ENCODE results near the gene ZNF414.
A peak's percentile ranks its signal among the peaks of the same experiment; 100 is the strongest.
"Not testable (repeated sequence)": the region's sequence is repeated elsewhere in the genome, so short reads cannot be mapped to it uniquely, and the experiment has no call there.

Gene ZNF414, protein sequence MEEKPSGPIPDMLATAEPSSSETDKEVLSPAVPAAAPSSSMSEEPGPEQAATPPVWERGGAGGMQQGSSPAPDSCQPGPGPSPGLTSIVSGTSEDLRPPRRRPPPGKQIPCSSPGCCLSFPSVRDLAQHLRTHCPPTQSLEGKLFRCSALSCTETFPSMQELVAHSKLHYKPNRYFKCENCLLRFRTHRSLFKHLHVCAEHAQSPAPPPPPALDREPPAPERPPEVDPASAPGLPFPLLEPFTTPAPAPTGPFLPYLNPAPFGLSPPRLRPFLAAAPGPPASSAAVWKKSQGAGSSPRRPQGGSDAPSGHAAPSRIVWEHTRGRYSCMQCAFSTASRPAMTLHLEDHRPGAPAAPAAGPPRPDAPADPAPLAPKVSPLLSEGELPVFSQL

DNA sequence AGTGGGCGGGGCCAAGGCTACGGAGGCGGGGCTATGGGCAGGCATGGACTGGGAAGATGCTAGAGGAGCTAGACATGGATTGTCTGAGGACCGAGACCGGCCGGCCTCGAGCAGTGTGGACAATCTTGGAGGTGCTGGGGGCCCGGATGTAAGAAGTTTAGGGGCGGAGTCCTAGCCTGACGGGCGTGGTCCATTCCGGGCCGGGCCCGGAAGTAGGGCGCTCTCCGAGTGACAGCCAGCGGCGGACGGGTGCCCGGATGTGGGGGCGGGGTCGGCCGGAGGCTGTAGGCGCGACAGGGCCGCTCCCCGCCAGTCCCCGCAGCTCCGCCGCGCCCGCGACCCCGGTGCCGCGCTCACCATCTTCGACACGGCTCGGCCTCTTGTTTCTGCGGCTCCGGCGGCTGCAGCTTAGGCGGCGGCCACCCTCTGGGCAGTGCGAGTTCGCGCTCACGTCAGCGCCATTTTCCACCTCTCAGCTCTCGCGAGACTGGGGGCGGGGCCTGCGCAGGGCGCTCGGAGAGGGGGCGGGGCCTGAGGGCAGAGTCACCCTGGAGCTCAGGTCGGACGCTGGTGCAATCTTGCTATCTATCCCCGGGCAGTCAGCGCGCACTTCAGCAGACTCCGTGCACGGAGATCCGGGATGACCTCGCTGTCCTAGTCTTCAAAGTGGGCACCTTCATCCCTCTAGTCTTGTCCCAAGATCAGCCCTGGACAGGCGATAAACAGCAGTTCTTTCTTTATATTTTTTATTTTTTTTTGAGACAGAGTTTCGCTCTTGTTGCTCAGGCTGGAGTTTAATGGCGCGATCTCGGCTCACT is at the start of gene ZNF414:
ZNF414 (minus strand) TSS at position 481 of the 818 bp plus-strand sequence; CDS start at position 360, 121 bp downstream.
- H3K36me3 ChIP-seq = no peaks in the 10 kb centered on the region
- H3K4me3 ChIP-seq (ENCODE audit: low read depth in 1 of 2, low read length in 1 of 2) = peak within 1 kb of the TSS; percentile 78 to 100
- H3K9me3 ChIP-seq = no peaks in the 10 kb centered on the region
- no peaks in the 10 kb centered on the region for H3K27me3 ChIP-seq
- H3K27ac ChIP-seq = peak within 1 kb of the TSS; percentile 98
- peaks cover 64 to 69% of the 10 kb centered on the region in 2 experiments for H3K4me1 ChIP-seq (ENCODE audit: control insufficient read depth in 1 of 2, insufficient read depth in 1 of 2, low read depth in 1 of 2, low read length in 1 of 2)
- TF ChIP-seq, protein P1, sequence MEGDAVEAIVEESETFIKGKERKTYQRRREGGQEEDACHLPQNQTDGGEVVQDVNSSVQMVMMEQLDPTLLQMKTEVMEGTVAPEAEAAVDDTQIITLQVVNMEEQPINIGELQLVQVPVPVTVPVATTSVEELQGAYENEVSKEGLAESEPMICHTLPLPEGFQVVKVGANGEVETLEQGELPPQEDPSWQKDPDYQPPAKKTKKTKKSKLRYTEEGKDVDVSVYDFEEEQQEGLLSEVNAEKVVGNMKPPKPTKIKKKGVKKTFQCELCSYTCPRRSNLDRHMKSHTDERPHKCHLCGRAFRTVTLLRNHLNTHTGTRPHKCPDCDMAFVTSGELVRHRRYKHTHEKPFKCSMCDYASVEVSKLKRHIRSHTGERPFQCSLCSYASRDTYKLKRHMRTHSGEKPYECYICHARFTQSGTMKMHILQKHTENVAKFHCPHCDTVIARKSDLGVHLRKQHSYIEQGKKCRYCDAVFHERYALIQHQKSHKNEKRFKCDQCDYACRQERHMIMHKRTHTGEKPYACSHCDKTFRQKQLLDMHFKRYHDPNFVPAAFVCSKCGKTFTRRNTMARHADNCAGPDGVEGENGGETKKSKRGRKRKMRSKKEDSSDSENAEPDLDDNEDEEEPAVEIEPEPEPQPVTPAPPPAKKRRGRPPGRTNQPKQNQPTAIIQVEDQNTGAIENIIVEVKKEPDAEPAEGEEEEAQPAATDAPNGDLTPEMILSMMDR (IDR thresholded peaks at IDR 0.05) = peak; percentile 28

DNA sequence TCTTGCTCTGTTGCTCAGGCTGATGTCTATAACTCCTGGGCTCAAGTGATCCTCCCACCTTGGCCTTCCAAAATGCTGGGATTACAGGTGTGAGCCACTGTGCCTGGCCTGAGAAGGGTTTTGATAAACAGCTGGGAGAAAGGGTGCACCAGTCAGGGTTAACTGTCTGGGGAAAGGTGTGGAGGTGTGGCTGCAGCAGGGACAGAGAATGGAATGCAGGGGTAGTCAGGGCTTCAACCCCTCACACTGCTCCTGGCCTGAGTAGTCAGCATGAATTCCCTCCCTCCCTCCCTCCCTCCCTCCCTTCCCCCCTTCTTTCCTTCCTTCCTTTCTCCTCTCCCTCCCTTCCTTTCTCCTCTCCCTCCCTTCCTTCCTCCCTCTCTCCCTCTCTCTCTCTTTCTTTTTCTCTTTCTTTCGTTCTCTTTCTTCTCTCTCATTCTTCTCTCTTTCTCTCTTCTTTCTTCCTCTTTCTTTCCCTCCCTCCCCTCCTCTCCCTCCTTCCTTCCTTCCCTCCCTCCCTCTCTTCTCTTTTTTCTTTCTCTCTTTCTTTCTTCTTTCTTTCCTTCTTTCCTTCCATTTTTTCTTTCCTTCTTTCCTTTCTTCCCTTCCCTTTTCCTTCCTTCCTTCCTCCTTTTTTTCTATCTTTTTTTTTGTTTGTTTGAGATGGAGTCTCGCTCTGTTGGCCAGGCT is 47.3 kb upstream of the ZNF414 start:
- Histone ChIP-seq H3K27me3 (no peaks in the 10 kb centered on the region), H3K9me3 (no peaks in the 10 kb centered on the region), H3K27ac (peak overlapping the region; percentile 98), H3K36me3 (peaks cover 74% of the 10 kb centered on the region), H3K4me1 (ENCODE audit: control insufficient read depth in 1 of 2, insufficient read depth in 1 of 2, low read depth in 1 of 2, low read length in 1 of 2) (peaks cover 67 to 83% of the 10 kb centered on the region in 2 experiments), H3K4me3 (ENCODE audit: low read depth in 1 of 2, low read length in 1 of 2) (no peak overlapping the region)
- TF ChIP-seq, protein P1 (IDR thresholded peaks at IDR 0.05) = no peak

DNA sequence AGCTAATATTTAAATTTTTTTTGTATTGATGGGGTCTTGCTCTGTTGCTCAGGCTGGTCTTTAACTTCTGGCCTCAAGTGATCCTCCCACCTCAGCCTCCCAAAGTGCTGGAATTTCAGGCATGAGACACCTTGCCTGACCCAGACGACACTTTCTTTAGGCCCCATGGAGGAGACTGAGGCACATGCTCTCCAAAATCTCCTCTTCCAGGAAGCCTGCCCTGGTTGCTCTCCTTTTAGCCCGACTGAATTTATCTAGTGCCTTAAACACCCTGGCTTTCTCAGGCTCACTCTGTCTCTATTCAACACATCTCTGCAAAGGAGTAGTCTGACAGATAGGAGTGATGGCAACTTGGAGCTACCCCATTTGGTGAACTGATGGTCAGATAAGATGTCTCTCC is 44.4 kb upstream of the ZNF414 start:
- Histone ChIP-seq H3K27me3 (no peaks in the 10 kb centered on the region), H3K9me3 (no peaks in the 10 kb centered on the region), H3K4me1 (ENCODE audit: control insufficient read depth in 1 of 2, insufficient read depth in 1 of 2, low read depth in 1 of 2, low read length in 1 of 2) (peaks cover 38 to 54% of the 10 kb centered on the region in 2 experiments), H3K36me3 (peaks cover 84% of the 10 kb centered on the region), H3K4me3 (ENCODE audit: low read depth in 1 of 2, low read length in 1 of 2) (no peak overlapping the region), H3K27ac (peak overlapping the region; percentile 98)
- TF ChIP-seq, protein P1 (IDR thresholded peaks at IDR 0.05) = no peak

DNA sequence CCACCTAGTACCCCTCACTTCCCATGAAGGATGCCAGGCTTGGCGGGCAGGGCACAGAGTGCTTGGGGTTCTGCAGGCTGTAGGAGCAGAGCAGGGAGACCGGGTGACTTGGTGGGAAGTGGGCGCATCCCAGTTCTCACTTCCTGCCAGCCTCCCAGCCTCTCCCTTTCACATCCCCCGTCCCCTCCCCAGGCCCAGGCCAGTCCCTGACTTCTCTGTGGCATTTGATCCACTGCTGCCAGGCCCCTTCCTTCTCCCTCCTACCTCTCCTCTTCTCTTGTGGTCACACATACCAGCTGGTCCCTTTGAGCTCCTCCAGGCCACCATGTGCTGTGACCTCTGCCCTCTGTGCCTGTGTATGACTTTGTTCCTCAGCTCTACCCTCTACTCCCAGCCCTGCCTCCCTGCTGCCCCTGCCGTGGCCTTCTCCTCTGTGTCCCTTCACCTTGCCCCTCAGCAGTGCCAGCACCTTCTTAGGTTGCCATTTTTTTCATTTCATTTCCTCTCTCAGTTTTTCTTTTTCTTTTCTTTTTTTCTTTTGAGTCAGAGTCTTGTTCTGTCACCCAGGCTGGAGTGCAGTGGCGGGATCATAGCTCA is 43.8 kb upstream of the ZNF414 start:
- H3K27me3 ChIP-seq = no peaks in the 10 kb centered on the region
- H3K9me3 ChIP-seq = no peaks in the 10 kb centered on the region
- H3K4me1 ChIP-seq (ENCODE audit: control insufficient read depth in 1 of 2, insufficient read depth in 1 of 2, low read depth in 1 of 2, low read length in 1 of 2) = peaks cover 35 to 49% of the 10 kb centered on the region in 2 experiments
- H3K36me3 ChIP-seq = peaks cover 87% of the 10 kb centered on the region
- H3K27ac ChIP-seq = peak overlapping the region; percentile 98
- TF ChIP-seq, protein P1 (IDR thresholded peaks at IDR 0.05) = no peak
- H3K4me3 ChIP-seq (ENCODE audit: low read depth in 1 of 2, low read length in 1 of 2) = peak overlapping the region in 1 of 2 experiments; percentile 24

DNA sequence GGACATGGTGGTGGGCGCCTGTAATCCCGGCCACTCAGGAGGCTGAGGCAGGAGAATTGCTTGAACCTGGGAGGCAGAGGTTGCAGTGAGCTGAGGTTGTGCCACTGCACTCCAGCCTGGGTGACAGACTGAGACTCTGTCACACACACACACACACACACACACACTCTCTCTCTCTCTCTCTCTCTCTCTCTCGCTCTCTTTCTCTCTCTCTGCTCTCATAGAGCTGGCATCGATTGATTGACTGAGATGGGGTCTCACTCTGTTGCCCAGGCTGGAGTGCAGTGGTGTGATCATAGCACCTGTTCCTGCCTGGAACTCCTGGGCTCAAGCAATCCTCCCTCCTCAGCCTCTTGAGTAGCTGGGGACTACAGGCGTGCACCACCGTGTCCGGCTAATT is 39.8 kb upstream of the ZNF414 start:
- not testable (repeated sequence) for H3K9me3 ChIP-seq; H3K27me3 ChIP-seq; H3K4me3 ChIP-seq (ENCODE audit: low read depth in 1 of 2, low read length in 1 of 2)
- Histone ChIP-seq H3K4me1 (ENCODE audit: control insufficient read depth in 1 of 2, insufficient read depth in 1 of 2, low read depth in 1 of 2, low read length in 1 of 2) (peaks cover 17 to 20% of the 10 kb centered on the region in 2 experiments), H3K27ac (peak overlapping the region; percentile 47), H3K36me3 (peaks cover 98% of the 10 kb centered on the region)
